Mucosa of stomach (tissue), 1 donor: ENCODE data around the gene PLA2G10.
"Not testable (repeated sequence)": the region's sequence is repeated elsewhere in the genome, so short reads cannot be mapped to it uniquely, and the experiment has no call there.

Experiments
- H3K27me3 ChIP-seq: one replicate; pipeline ENCODE4 v1.7.0; 2013; ENCODE audit warnings: mild to moderate bottlenecking, low read length; ENCODE audit not compliant: control insufficient read depth, insufficient read depth
- H3K36me3 ChIP-seq: one replicate; pipeline ENCODE4 v1.7.0; 2013; ENCODE audit warnings: low read length; ENCODE audit not compliant: control insufficient read depth, insufficient read depth
- H3K4me1 ChIP-seq: one replicate; pipeline ENCODE4 v1.7.0; 2013; ENCODE audit warnings: mild to moderate bottlenecking, low read length; ENCODE audit not compliant: control insufficient read depth, insufficient read depth
- H3K4me3 ChIP-seq: one replicate; pipeline ENCODE4 v1.7.0; 2013; ENCODE audit warnings: low read length
- H3K9ac ChIP-seq: one replicate; pipeline ENCODE4 v1.7.0; 2013; ENCODE audit warnings: mild to moderate bottlenecking, low read length, moderate library complexity
- H3K9me3 ChIP-seq: one replicate; pipeline ENCODE4 v1.7.0; 2013; ENCODE audit warnings: mild to moderate bottlenecking, low read length, moderate library complexity; ENCODE audit not compliant: control insufficient read depth
- donor health status: Pancreatic carcinoma.

The PLA2G10 gene

DNA sequence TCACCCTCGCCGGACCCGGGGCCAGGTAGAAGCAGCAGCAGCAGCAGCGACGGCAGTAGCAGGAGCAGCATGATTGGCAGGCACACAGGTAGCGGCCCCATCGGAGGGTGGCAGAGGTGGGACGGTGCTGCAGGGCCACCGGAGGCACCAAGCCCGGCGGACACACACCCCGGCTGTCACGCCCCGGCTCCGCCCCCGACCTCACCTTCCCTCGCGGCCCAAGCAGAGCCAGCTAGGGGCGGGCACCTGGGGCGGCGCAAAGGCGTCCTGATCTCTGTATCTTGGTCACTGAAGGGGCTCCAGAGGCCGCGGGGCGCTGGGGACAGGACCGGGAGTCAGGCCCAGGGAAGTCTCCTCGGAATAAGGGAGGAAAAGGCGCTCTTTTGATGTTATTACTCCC is at the start of gene PLA2G10:
TSS of gene PLA2G10 (minus strand) at position 180 of the 400 bp plus-strand sequence. CDS start at position 101, 79 bp downstream.
- not testable (repeated sequence) for H3K4me3 ChIP-seq, H3K9me3 ChIP-seq, H3K36me3 ChIP-seq

DNA sequence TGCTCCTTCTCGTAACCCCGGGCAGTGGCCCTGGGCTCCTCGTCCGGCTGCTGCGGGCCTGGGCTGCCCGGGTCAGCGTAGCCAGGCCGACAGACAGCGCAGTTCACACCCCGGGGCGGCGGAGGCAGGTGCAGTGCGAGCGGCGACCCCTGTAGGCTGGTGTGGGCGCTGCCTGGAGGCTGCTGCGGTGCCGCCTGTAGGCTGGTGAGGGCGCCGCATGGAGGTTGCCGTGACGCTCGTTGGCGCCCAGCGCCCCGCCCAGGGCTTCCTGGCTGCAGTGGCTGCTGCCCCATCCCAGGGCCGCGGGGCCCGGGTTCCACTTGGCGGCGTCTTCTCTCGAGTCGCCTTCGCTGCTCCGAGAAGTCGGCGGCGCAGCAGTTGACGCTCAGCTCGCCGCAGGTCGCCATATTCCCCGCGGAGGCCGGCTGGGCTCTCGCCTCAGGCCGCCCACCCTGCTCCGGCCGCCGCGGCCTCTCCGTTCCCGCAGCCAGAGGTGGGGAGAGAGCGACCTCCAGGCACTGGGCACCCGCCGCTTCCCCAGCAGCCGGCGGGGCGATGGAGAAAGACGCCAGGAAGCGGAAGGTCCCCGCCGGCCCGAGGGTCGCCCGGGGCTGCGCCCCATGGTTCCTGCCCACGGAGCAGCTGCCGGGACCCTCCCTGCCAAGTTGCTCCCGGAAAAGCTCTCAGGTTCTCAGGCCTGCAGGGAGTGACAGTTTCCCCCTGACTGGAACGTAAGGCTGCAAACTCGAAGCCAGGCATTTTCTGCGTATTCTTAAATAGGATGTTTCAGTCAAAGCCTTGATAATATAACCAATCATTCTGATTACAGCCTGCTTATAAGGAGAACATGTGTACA is 48.4 kb upstream of the PLA2G10 start, which contains the start of gene NPIPA2:
TSS of gene NPIPA2 (plus strand) at position 261 of the 856 bp plus-strand sequence. CDS start 5,533 bp downstream, outside the sequence.
- H3K4me1 ChIP-seq, H3K36me3 ChIP-seq, H3K4me3 ChIP-seq, H3K27me3 ChIP-seq, H3K9me3 ChIP-seq, H3K9ac ChIP-seq: not testable (repeated sequence)

More for the DNA sequence above, at the start of gene PLA2G10:
- H3K27me3 ChIP-seq, H3K4me1 ChIP-seq, H3K9ac ChIP-seq: not testable (repeated sequence)

- not testable (repeated sequence) for H3K4me1 ChIP-seq, H3K9me3 ChIP-seq, H3K9ac ChIP-seq, H3K36me3 ChIP-seq, H3K4me3 ChIP-seq, H3K27me3 ChIP-seq
Measured at GRCh38 chr16:14741794-14742193, 47.7 kb upstream of the PLA2G10 start.

DNA sequence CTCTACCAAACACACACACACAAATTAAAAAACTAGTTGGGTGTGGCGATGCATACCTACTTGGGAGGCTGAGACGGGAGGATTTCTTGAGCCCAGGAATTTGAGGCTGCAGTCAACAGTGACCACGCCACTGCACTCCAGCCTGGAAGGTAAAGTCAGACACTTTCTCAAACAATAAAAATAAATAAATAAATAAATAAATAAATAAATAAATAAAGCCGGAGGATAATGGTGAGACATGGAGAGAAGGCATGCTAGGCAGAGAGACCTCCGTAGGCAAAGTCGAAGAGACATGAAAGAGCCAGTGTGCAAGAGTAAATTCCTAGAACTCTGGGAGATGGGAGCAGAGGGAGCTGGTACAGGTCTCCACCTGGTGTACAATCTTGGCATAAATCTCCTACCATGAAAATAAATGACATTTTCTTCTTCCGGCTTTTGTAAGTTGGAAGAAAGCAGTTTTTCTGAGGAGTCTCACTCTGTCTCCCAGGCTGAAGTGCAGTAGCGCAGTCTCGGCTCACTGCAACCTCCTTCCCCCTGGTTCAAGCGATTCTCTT is 46.8 kb upstream of the PLA2G10 start:
- not testable (repeated sequence) for H3K4me1 ChIP-seq, H3K27me3 ChIP-seq, H3K4me3 ChIP-seq, H3K9me3 ChIP-seq, H3K9ac ChIP-seq, H3K36me3 ChIP-seq

GRCh38 chr16:14733233-14733632 is 39.1 kb upstream of the PLA2G10 start:
- H3K36me3 ChIP-seq: not testable (repeated sequence)

GRCh38 chr16:14703156-14704011 is 9.3 kb upstream of the PLA2G10 start, which contains the start of gene NPIPA3:
Gene NPIPA3, plus strand, starts transcription at chr16:14703411. Its CDS starts 5,533 bp downstream, at chr16:14708944.
- not testable (repeated sequence) for H3K4me1 ChIP-seq, H3K9ac ChIP-seq, H3K4me3 ChIP-seq, H3K9me3 ChIP-seq, H3K27me3 ChIP-seq, H3K36me3 ChIP-seq

More at GRCh38 chr16:14733233-14733632, 39.1 kb upstream of the PLA2G10 start:
- not testable (repeated sequence) for H3K9ac ChIP-seq, H3K4me1 ChIP-seq, H3K27me3 ChIP-seq, H3K4me3 ChIP-seq, H3K9me3 ChIP-seq

DNA sequence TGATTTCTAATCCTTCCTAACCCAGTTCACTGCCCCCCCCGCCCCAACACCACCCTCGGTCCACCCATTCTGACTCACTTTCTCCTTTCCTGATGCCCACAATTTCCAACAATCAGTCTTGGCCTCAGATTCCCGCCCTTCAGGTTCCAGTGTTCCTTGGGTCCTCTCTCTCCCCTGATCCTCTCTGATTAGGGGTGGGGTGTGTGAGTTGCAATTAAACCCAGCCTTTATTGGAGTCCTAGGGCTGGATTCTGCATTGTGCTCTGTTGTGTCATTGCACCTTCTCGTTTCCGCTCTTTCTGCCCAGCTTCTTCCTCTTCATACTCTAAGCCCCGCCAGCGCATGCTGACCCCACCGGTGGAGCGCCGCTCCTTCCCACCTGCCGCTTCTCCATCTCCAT is 8.6 kb upstream of the PLA2G10 start:
- not testable (repeated sequence) for H3K36me3 ChIP-seq, H3K9ac ChIP-seq, H3K27me3 ChIP-seq, H3K4me1 ChIP-seq, H3K9me3 ChIP-seq, H3K4me3 ChIP-seq

GRCh38 chr16:14701859-14702258 is 7.8 kb upstream of the PLA2G10 start:
- H3K36me3 ChIP-seq, H3K4me3 ChIP-seq, H3K4me1 ChIP-seq, H3K9ac ChIP-seq, H3K9me3 ChIP-seq, H3K27me3 ChIP-seq: not testable (repeated sequence)

DNA sequence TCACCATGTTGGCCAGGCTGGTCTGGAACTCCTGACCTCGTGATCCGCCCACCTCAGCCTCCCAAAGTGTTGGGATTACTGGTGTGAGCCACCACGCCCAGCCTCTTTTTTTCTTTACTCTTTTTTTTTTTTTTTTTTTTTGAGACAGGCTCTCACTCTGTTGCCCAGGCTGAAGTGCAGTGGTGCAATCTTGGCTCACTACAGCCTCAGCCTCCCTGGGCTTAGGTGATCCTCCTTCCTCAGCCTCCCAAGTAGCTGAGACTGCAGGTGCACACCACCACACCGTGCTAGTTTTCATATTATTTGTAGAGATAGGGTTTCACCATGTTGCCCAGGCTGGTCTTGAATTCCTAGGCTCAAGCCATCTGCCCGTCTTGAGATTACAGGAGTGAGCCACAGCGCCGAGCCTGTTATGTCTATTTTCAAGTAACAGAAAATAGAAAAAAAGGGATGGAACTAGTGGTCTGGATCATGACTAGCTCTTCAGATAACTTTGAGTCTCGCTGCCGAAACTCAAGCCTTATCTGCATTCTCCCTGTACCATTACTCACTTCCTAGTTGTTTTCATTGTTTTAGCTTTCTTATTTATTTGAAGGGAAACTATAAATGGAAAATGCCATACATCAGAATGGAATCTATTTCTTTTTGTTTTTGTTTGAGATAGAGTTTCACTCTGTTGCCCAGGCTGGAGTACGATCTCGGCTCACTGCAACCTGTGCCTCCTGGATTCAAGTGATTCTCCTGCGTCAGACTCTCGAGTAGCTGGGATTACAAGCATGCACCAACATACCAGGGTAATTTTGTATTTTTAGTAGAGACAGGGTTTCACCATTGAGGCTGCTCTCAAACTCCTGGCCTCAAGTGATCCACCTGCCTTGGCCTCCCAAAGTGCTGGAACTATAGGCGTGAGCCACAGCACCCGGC is 8.0 kb downstream of the PLA2G10 start:
- H3K9me3 ChIP-seq, H3K27me3 ChIP-seq, H3K9ac ChIP-seq, H3K36me3 ChIP-seq, H3K4me3 ChIP-seq, H3K4me1 ChIP-seq: not testable (repeated sequence)

DNA sequence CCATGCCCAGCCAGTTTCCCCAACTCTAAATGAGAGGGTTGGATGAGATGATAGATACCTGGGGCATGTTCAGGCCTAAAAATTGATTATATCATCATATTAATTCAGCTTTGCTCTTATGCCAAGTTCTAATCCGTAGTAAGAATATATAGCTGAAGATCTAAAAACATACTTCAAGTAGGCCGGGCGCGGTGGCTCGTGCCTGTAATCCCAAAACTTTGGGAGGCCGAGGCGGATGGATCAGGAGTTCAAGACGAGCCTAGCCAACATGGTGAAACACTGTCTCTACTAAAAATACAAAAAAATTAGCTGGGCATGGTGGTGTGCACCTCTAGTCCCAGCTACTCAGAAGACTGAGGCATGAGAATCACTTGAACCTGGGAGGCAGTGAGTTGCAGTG is 12.0 kb downstream of the PLA2G10 start:
- peaks cover 7% of the 10 kb centered on the region for H3K36me3 ChIP-seq
- H3K27me3 ChIP-seq: peaks cover 4% of the 10 kb centered on the region
- H3K9me3 ChIP-seq: no peaks in the 10 kb centered on the region
- no peak overlapping the region for H3K4me3 ChIP-seq
- H3K4me1 ChIP-seq: no peaks in the 10 kb centered on the region
- H3K9ac ChIP-seq: no peak overlapping the region

DNA sequence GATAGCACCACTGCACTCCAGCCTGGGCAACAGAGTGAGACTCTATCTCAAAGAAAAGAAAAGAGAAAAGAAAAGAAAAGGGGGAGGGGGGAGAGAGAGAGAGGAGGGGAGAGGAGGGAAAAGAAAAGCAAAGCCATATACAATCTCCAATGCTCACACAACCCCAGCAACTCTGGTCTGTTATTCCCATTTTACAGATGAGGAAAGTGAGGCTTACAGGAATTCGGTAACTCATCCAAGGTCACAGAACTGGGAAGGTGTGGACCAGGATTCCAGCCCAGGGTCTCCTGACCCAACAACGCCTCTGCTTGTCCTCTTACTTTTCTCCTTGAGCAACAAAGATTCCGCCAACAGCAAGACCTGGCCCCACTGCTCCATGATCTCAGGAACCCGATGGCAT is 13.0 kb downstream of the PLA2G10 start:
- Histone ChIP-seq H3K9me3 (no peaks in the 10 kb centered on the region), H3K4me3 (no peak overlapping the region)

More for the DNA sequence above, 13.0 kb downstream of the PLA2G10 start:
- Histone ChIP-seq H3K27me3 (peaks cover 4% of the 10 kb centered on the region), H3K36me3 (peaks cover 7% of the 10 kb centered on the region), H3K4me1 (no peaks in the 10 kb centered on the region), H3K9ac (no peak overlapping the region)
